Loucy (cell line): ENCODE measurements around the gene NIP7.

Experiments
- CTCF ChIP-seq: fragments of 200-600 bp; sonication (generic); conservative IDR thresholded peaks from 2 replicates; pipeline ENCODE4 v1.5.1; 2014; ENCODE audit warnings: mild to moderate bottlenecking, antibody characterized with exemption, low read length
- EZH2phosphoT487 ChIP-seq: fragments of 200-600 bp; IDR thresholded peaks from 2 replicates; pipeline ENCODE4 v1.6.1; 2018; ENCODE audit warnings: antibody characterized with exemption, mild to moderate bottlenecking, moderate library complexity, borderline replicate concordance

- no peak for TF ChIP-seq CTCF
- TF ChIP-seq EZH2phosphoT487 = no peak
Measured at GRCh38 chr16:69294051-69294450, 45.5 kb upstream of the NIP7 start.
